Adipose tissue (tissue), 3 donors: ENCODE measurements around the gene LRRC2. TPM values are rescaled to one million over a fixed set of nuclear protein-coding genes. Genes with fewer than 3 reads are reported as not detected.
"Not testable (repeated sequence)": the region's sequence is repeated elsewhere in the genome, so short reads cannot be mapped to it uniquely, and the experiment has no call there.

Experiments
- H3K27ac ChIP-seq: one replicate; pipeline ENCODE4 v1.5.1; 2013; ENCODE audit warnings: low read depth, low read length
- WGBS, 3 donors: extraction: QIAGEN DNeasy Blood & Tissue Kit; methylation state at CpG; one replicate each; pipeline ENCODE4 v1.1.7; 2013; 5-methylcytosine and 5-hydroxymethylcytosine counted together
- polyA plus RNA-seq, 3 donors: library from polyadenylated mRNA; stranded (reverse); fragments of 200-250 nt; gene quantifications; one replicate each; pipeline ENCODE4 v1.2.3, GENCODE V29; 2013
- donor health status: healthy with polysubstance abuse.
- donor health status: Bipolar disorder and iron deficiency.
- donor health status: healthy.

LRRC2 gene
- polyA plus RNA-seq = 1 to 10 TPM in 2 of 3 donors, under 1 TPM in 1; 0.58 to 6.9 (median 1.2) TPM

GRCh38 chr3:46566040-46566641 lies at the start of gene LRRC2:
TSS of gene LRRC2 (minus strand) at chr3:46566302. CDS start at chr3:46551591, 14,711 bp downstream.
- 1 to 2% (median 1%) methylated on average over 38 to 39 of the region's 39 CpGs for WGBS, 3 donors
- H3K27ac ChIP-seq = no peak within 1 kb of the TSS

- H3K27ac ChIP-seq = no peak overlapping the region
- WGBS, 3 donors = 85 to 91% (median 90%) methylated on average over 9 of the region's 9 CpGs
Measured at GRCh38 chr3:46615050-46615775, 49.1 kb upstream of the LRRC2 start.

- H3K27ac ChIP-seq = no peak overlapping the region
- WGBS, 3 donors = 88 to 91% (median 90%) methylated on average over 4 of the region's 4 CpGs
Measured at GRCh38 chr3:46614431-46614830, 48.3 kb upstream of the LRRC2 start.

- no peak overlapping the region for H3K27ac ChIP-seq
- WGBS, 3 donors = 82 to 88% (median 85%) methylated on average over 10 of the region's 10 CpGs
Measured at GRCh38 chr3:46613313-46614005, 47.4 kb upstream of the LRRC2 start.

- H3K27ac ChIP-seq = no peak within 1 kb of the TSS
- WGBS, 3 donors = 42 to 69% (median 57%) methylated on average over 9 of the region's 9 CpGs
Measured at GRCh38 chr3:46612324-46612723, 46.2 kb upstream of the LRRC2 start, which contains the start of gene FAM240A. TSS of gene FAM240A (plus strand) at chr3:46612525. CDS start at chr3:46612684, 159 bp downstream.

GRCh38 chr3:46609944-46610722 lies 44.0 kb upstream of the LRRC2 start:
- H3K27ac ChIP-seq = no peak overlapping the region
- WGBS, 3 donors = 88 to 90% (median 88%) methylated on average over 12 of the region's 12 CpGs

- 75 to 84% (median 77%) methylated on average over 5 of the region's 5 CpGs for whole genome bisulfite sequencing, 3 donors
- H3K27ac ChIP-seq = no peak overlapping the region
Measured at GRCh38 chr3:46609212-46609721, 43.2 kb upstream of the LRRC2 start.

- 57 to 76% (median 58%) methylated on average over 6 of the region's 6 CpGs for WGBS, 3 donors
Measured at GRCh38 chr3:46607603-46608028, 41.5 kb upstream of the LRRC2 start.

GRCh38 chr3:46604127-46604526 lies 38.0 kb upstream of the LRRC2 start:
- no peak overlapping the region for H3K27ac ChIP-seq

More at GRCh38 chr3:46607603-46608028, 41.5 kb upstream of the LRRC2 start:
- H3K27ac ChIP-seq = no peak overlapping the region

GRCh38 chr3:46603446-46604046 lies 37.4 kb upstream of the LRRC2 start:
- WGBS, 3 donors = 67 to 83% (median 69%) methylated on average over 1 of the region's 1 CpG
- H3K27ac ChIP-seq = no peak overlapping the region

More at GRCh38 chr3:46604127-46604526, 38.0 kb upstream of the LRRC2 start:
- WGBS, 3 donors = 59 to 79% (median 72%) methylated on average over 2 of the region's 2 CpGs

GRCh38 chr3:46599590-46599989 lies 33.5 kb upstream of the LRRC2 start:
- no peak overlapping the region for H3K27ac ChIP-seq
- WGBS, 3 donors = 74 to 87% (median 81%) methylated on average over 5 of the region's 5 CpGs

GRCh38 chr3:46595819-46596314 lies 29.8 kb upstream of the LRRC2 start:
- 80 to 89% (median 83%) methylated on average over 8 of the region's 8 CpGs for WGBS, 3 donors
- no peak overlapping the region for H3K27ac ChIP-seq

- WGBS, 3 donors = 91 to 95% (median 95%) methylated on average over 4 of the region's 4 CpGs
- no peak overlapping the region for H3K27ac ChIP-seq
Measured at GRCh38 chr3:46594723-46595122, 28.6 kb upstream of the LRRC2 start.

- H3K27ac ChIP-seq = no peak overlapping the region
Measured at GRCh38 chr3:46593979-46594378, 27.9 kb upstream of the LRRC2 start.

GRCh38 chr3:46593274-46593862 lies 27.3 kb upstream of the LRRC2 start:
- WGBS, 3 donors = 82 to 92% (median 89%) methylated on average over 14 of the region's 14 CpGs
- no peak overlapping the region for H3K27ac ChIP-seq

GRCh38 chr3:46587268-46587667 lies 21.2 kb upstream of the LRRC2 start:
- WGBS, 3 donors = 71 to 88% (median 84%) methylated on average over 3 of the region's 3 CpGs

GRCh38 chr3:46586738-46587246 lies 20.7 kb upstream of the LRRC2 start:
- 86 to 95% (median 91%) methylated on average over 6 of the region's 6 CpGs for WGBS, 3 donors
- no peak overlapping the region for H3K27ac ChIP-seq

More at GRCh38 chr3:46587268-46587667, 21.2 kb upstream of the LRRC2 start:
- H3K27ac ChIP-seq = not testable (repeated sequence)
